NT2/D1 (cell line): ENCODE measurements around the gene RPE.

ENCODE experiments used
- SUZ12 ChIP-seq: IDR thresholded peaks from 2 replicates; pipeline ENCODE4 v1.6.1; 2011; ENCODE audit not compliant: insufficient read length, insufficient read depth; ENCODE audit errors: extremely low read depth
- YY1 ChIP-seq: IDR thresholded peaks from 2 replicates; pipeline ENCODE4 v1.6.1; 2011; ENCODE audit not compliant: insufficient read length, insufficient read depth
- ZNF274 ChIP-seq: IDR thresholded peaks from 2 replicates; pipeline ENCODE4 v1.6.1; 2011; ENCODE audit warnings: mild to moderate bottlenecking, low read depth, low read length

DNA sequence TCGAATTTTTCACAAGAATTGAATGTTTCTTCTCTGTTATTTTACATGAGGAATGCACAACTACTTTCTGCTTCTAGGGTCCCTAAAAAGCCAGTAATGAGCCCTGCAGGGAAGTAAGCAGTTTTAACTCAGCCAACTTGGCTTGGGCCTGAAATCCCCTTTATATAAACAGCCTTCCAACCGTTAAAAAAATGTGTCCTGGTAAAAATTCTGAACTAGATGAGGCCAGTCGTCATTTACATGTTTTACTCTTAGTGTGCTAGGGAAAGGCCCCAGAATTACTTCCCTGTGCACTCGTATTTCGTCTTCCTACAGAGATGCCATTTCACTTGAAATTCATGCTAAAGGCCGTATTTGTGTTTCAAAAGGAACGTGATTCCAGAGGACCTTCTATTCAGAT, 42.4 kb upstream of the RPE start:
- TF ChIP-seq ZNF274: no peak
- TF ChIP-seq YY1: no peak
- no peak for TF ChIP-seq SUZ12
